Activated T-helper 1 cell treated with anti-CD3 and anti-CD28 coated beads, Interleukin-12 subunit alpha, Interleukin-12 subunit beta, Interleukin-2, Interleukin-4 antibody, amounts not matched to agents 30 ng/mL and 10 ng/mL and 1 ng/mL, durations not matched to agents 14 hours and 24 hours and 36 hours (primary cell): Measurements from ENCODE around the gene ZNRF1. TPM values are rescaled to one million over a fixed set of nuclear protein-coding genes. Genes with fewer than 3 reads are reported as not detected.

Experiments used
- DNase-seq: peaks from one replicate; pipeline ENCODE4 v3.0.0; 2021; ENCODE audit warnings: low spot score
- H3K27ac Mint-ChIP-seq: one replicate; pipeline ENCODE4 v1.8.0; 2021; ENCODE audit warnings: mild to moderate bottlenecking, mixed read lengths
- H3K27me3 Mint-ChIP-seq: one replicate; pipeline ENCODE4 v1.8.0; 2022; ENCODE audit warnings: mild to moderate bottlenecking, moderate library complexity, mixed read lengths; ENCODE audit not compliant: insufficient read depth
- H3K36me3 Mint-ChIP-seq: one replicate; pipeline ENCODE4 v1.8.0; 2021; ENCODE audit warnings: low read depth, mixed read lengths
- H3K4me1 Mint-ChIP-seq: one replicate; pipeline ENCODE4 v1.8.0; 2021; ENCODE audit warnings: low read depth, mixed read lengths
- H3K4me3 Mint-ChIP-seq: one replicate; pipeline ENCODE4 v1.8.0; 2021; ENCODE audit warnings: mild to moderate bottlenecking, moderate library complexity, mixed read lengths
- H3K9me3 Mint-ChIP-seq: one replicate; pipeline ENCODE4 v1.8.0; 2021; ENCODE audit warnings: mixed read lengths
- intact Hi-C: fragments of 100-400 bp; cut with micrococcal nuclease; formaldehyde crosslinking; loops from one replicate; pipeline ENCODE4 v1.15.1; 2024
- total RNA-seq: library from RNA; stranded (reverse); gene quantifications from 2 replicates; pipeline ENCODE4 v1.2.3, GENCODE V29; 2022

Gene ZNRF1
- total RNA-seq, 1 donor from 2014 or later = 51.2 TPM

- Mint-ChIP-seq H3K4me3 (no peak overlapping the region), H3K27me3 (no peaks in the 10 kb centered on the region), H3K9me3 (peaks cover 24% of the 10 kb centered on the region), H3K27ac (peak overlapping the region; percentile 52), H3K4me1 (peaks cover 39% of the 10 kb centered on the region), H3K36me3 (peaks cover 49% of the 10 kb centered on the region)
- intact Hi-C loops = no loop called here
- no peak for DNase-seq
Observed at GRCh38 chr16:75038036-75038858, 39.4 kb downstream of the ZNRF1 start.

- Mint-ChIP-seq H3K36me3 (peaks cover 49% of the 10 kb centered on the region), H3K4me3 (no peak overlapping the region), H3K9me3 (peaks cover 24% of the 10 kb centered on the region)
Observed at GRCh38 chr16:75039941-75040340, 41.1 kb downstream of the ZNRF1 start.

DNA sequence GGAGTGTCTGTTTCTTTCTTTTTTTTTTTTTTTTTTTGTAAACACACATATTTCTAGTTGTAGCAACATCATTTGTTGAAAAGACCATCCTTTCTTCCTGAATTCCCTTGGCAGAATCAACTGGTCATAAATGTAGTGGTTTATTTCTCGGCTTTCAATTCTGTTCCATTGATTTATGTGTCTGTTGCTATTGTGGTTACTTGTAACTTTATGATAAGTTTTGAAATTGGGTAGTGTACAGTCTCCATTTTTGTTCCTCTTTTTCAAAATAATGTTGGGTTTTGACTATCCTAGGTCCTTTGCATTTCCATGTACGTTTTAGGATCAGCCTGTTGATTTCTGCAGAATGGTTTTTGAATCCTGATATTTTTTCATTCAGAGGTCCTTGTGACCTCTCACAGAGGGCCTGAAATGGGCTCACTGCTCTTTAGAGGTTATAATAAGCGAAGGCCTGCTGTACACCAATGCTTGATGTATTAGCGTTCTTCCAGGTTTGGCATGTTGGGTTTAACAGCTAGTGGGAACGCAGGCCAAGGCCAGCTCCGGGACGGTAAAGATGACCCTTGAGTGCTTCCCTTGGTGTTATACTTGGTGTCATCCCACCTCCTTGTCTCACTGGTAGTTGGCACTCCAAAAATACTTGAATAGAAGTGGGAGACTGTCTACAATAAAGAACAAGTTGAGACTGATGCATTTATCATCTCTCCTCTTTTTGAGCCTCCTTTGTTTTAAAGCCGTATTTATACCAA is 43.8 kb downstream of the ZNRF1 start:
- no peak for DNase-seq
- Mint-ChIP-seq H3K4me3 (no peak overlapping the region), H3K4me1 (peaks cover 49% of the 10 kb centered on the region)

More at GRCh38 chr16:75039941-75040340, 41.1 kb downstream of the ZNRF1 start:
- Mint-ChIP-seq H3K27me3 (no peaks in the 10 kb centered on the region), H3K27ac (no peak overlapping the region), H3K4me1 (peaks cover 42% of the 10 kb centered on the region)
- DNase-seq = no peak
- intact Hi-C loops = no loop called here

DNA sequence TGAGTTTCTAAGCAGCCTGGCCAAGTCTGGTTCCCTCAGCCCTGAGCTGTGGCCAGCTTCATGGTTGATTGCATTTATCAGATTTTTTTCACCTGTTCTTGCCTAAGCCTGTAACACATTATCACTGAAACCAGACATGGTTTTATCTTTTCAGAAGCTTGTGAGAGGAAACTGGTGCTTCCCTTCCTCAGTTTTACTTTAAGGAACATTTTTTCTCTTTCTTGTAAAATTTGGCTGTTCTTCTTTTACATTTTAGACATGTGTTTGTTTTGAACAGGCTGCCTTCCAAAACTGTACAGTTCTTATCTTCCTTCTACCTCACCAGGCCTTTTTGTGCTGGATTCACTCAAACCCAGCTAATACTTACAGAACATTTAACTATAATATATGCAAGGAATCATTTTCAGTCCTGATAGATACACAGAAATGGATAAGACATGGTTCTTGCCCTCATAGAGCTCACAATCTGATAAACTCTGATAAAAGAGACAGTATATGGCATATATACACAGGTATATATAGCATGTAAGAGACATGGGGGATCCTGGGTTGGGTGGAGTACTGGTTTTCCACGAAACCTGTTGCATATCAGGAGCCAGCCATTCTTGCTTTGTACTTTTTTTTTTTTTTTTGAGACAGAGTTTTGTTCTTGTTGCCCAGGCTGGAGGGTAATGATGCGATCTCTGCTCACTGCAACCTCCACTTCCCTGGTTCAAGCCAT is 44.5 kb downstream of the ZNRF1 start:
- peaks cover 10% of the 10 kb centered on the region for H3K9me3 Mint-ChIP-seq
- H3K27ac Mint-ChIP-seq = peak overlapping the region; percentile 26
- intact Hi-C loops = no loop called here
- DNase-seq = no peak
- peaks cover 46% of the 10 kb centered on the region for H3K4me1 Mint-ChIP-seq
- H3K27me3 Mint-ChIP-seq = no peaks in the 10 kb centered on the region
- H3K4me3 Mint-ChIP-seq = no peak overlapping the region
- peaks cover 36% of the 10 kb centered on the region for H3K36me3 Mint-ChIP-seq

More for the DNA sequence above, 43.8 kb downstream of the ZNRF1 start:
- intact Hi-C loops = no loop called here
- Mint-ChIP-seq H3K27me3 (no peaks in the 10 kb centered on the region), H3K27ac (peak overlapping the region; percentile 4), H3K36me3 (peaks cover 40% of the 10 kb centered on the region), H3K9me3 (peaks cover 16% of the 10 kb centered on the region)

- Mint-ChIP-seq H3K36me3 (peaks cover 39% of the 10 kb centered on the region), H3K27ac (no peak overlapping the region), H3K4me3 (no peak overlapping the region), H3K9me3 (peaks cover 16% of the 10 kb centered on the region), H3K4me1 (peaks cover 40% of the 10 kb centered on the region), H3K27me3 (no peaks in the 10 kb centered on the region)
- DNase-seq = no peak
- intact Hi-C loops = no loop called here
Observed at GRCh38 chr16:75044800-75045361, 46.1 kb downstream of the ZNRF1 start.

DNA sequence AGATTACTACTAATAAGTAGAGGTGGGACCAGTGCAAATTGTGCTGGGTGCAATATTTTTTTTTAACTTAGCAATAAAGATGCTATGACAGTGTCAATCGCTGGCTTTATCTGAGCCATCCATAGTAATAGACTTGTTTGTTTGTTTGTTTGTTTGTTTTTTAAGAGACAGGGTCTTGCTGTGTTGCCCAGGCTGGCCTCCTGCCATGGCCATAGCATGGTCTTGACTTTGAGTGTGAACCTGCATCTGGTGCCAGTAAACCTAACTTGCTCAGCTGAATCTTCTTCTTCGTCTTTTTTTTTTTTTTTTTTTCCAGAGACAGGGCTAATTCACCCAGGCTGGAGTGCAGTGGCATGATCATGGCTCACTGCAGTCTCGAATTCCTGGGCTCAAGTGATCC is 46.6 kb downstream of the ZNRF1 start:
- H3K9me3 Mint-ChIP-seq = peaks cover 18% of the 10 kb centered on the region
- DNase-seq = no peak
- intact Hi-C loops = no loop called here
- peaks cover 40% of the 10 kb centered on the region for H3K4me1 Mint-ChIP-seq
- no peaks in the 10 kb centered on the region for H3K27me3 Mint-ChIP-seq
- no peak overlapping the region for H3K27ac Mint-ChIP-seq
- H3K36me3 Mint-ChIP-seq = peaks cover 37% of the 10 kb centered on the region
- no peak overlapping the region for H3K4me3 Mint-ChIP-seq

GRCh38 chr16:75048054-75048453 is 49.2 kb downstream of the ZNRF1 start:
- peaks cover 33% of the 10 kb centered on the region for H3K4me1 Mint-ChIP-seq
- no peak overlapping the region for H3K4me3 Mint-ChIP-seq
- H3K27me3 Mint-ChIP-seq = no peaks in the 10 kb centered on the region
- no peak overlapping the region for H3K27ac Mint-ChIP-seq
- DNase-seq = no peak
- H3K9me3 Mint-ChIP-seq = peaks cover 18% of the 10 kb centered on the region
- peaks cover 38% of the 10 kb centered on the region for H3K36me3 Mint-ChIP-seq
- intact Hi-C loops = no loop called here

DNA sequence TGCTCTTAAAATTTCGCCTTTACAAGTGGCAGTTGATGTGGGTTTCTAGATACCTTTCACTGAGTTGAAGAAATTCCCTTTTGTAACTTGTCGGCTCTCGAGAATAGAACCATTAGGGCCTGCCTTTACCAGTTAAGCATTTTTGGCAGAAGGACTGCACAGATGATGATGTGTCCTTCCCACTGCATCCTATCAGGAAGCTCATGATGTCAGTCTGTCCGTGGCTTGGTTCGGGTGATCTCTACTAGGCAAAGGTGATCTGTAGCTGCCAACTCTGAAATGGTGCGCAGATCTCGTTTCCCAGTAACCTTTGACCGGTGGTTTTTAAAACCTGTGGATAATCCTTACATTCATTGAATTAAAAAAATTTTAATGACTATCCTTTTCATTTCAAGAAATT is 49.7 kb downstream of the ZNRF1 start:
- H3K4me3 Mint-ChIP-seq = no peak overlapping the region
- H3K9me3 Mint-ChIP-seq = peaks cover 18% of the 10 kb centered on the region

GRCh38 chr16:75052481-75053202 is 53.8 kb downstream of the ZNRF1 start:
- DNase-seq = no peak
- peaks cover 14% of the 10 kb centered on the region for H3K9me3 Mint-ChIP-seq
- intact Hi-C loops = no loop called here
- no peak overlapping the region for H3K27ac Mint-ChIP-seq
- no peaks in the 10 kb centered on the region for H3K27me3 Mint-ChIP-seq
- H3K36me3 Mint-ChIP-seq = peaks cover 34% of the 10 kb centered on the region
- peaks cover 40% of the 10 kb centered on the region for H3K4me1 Mint-ChIP-seq
- no peak overlapping the region for H3K4me3 Mint-ChIP-seq

More for the DNA sequence above, 49.7 kb downstream of the ZNRF1 start:
- DNase-seq = no peak
- Mint-ChIP-seq H3K27ac (no peak overlapping the region), H3K4me1 (peaks cover 28% of the 10 kb centered on the region), H3K36me3 (peaks cover 34% of the 10 kb centered on the region), H3K27me3 (no peaks in the 10 kb centered on the region)
- intact Hi-C loops = no loop called here

GRCh38 chr16:75053791-75054555 is 55.1 kb downstream of the ZNRF1 start:
- H3K9me3 Mint-ChIP-seq = peaks cover 7% of the 10 kb centered on the region
- H3K36me3 Mint-ChIP-seq = peaks cover 30% of the 10 kb centered on the region
- no peaks in the 10 kb centered on the region for H3K27me3 Mint-ChIP-seq
- no peak overlapping the region for H3K27ac Mint-ChIP-seq
- no peak overlapping the region for H3K4me3 Mint-ChIP-seq
- no peak for DNase-seq
- intact Hi-C loops = no loop called here
- H3K4me1 Mint-ChIP-seq = peaks cover 36% of the 10 kb centered on the region

- Mint-ChIP-seq H3K4me1 (peaks cover 36% of the 10 kb centered on the region), H3K36me3 (peaks cover 32% of the 10 kb centered on the region), H3K27ac (peak overlapping the region; percentile 42), H3K4me3 (no peak overlapping the region), H3K27me3 (no peaks in the 10 kb centered on the region), H3K9me3 (peaks cover 5% of the 10 kb centered on the region)
- DNase-seq = no peak
- intact Hi-C loops = no loop called here
Observed at GRCh38 chr16:75054556-75054947, 55.7 kb downstream of the ZNRF1 start.
